NB4 (cell line): ENCODE measurements around the gene FOXP4.
A peak's percentile ranks its signal among the peaks of the same experiment; 100 is the strongest.

Experiments used
- DNase-seq: peaks from one replicate; pipeline ENCODE4 v3.0.0; 2010; ENCODE audit warnings: low read depth
- H3K4me3 ChIP-seq: one replicate; pipeline ENCODE4 v1.5.1; 2011; ENCODE audit warnings: mild to moderate bottlenecking, low read depth, low read length, moderate library complexity
- CTCF ChIP-seq: IDR thresholded peaks from one replicate; pipeline ENCODE4 v1.5.1; 2012; ENCODE audit warnings: low read depth, low read length
- MYC ChIP-seq: IDR thresholded peaks from 2 replicates; pipeline ENCODE4 v1.6.1; 2011; ENCODE audit warnings: low read depth, low read length
- POLR2A ChIP-seq: IDR thresholded peaks from 2 replicates; pipeline ENCODE4 v1.6.1; 2011; ENCODE audit warnings: mild to moderate bottlenecking; ENCODE audit not compliant: insufficient read length; ENCODE audit errors: extremely low read depth
- TF ChIP-seq, protein P1 (sequence below): IDR thresholded peaks from 2 replicates; pipeline ENCODE4 v1.6.1; 2011; ENCODE audit warnings: low read depth, low read length

FOXP4 gene

DNA sequence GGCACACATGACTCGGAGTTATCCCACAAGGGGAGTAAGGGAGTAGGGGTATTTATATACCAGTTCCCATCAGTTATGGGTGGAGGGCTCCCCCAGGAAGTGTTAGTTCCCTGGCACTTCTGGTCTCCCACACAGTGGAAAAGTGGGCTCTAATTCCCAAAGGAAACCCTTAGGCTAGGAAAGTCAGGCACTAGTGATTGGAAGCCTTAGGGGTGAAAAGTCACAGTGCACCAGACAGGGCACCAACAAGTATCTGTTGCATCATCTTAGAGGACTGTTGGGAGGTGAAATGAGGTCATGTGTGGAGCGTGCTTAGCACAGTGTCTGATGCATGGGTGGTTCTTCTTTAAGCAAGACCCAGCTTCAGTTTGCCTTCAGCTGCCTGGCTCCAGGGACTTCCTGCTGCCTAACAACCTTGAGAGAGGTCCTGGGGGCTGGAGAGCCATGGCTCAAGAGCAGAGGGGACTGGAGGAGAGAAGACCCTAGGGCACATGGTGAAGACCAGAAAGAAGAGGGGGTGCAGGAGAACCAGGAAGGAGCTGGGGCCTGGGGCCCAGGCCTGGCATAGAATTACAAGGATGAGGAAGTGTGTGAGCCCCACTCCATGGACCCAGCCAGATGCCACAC is 7.5 kb upstream of the FOXP4 start:
- TF ChIP-seq POLR2A (no peak), MYC (peak; percentile 95)
- TF ChIP-seq, protein P1, sequence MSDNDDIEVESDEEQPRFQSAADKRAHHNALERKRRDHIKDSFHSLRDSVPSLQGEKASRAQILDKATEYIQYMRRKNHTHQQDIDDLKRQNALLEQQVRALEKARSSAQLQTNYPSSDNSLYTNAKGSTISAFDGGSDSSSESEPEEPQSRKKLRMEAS: peak; percentile 87
- peak overlapping the region; percentile 3 for H3K4me3 ChIP-seq
- DNase-seq: peak; percentile 95

DNA sequence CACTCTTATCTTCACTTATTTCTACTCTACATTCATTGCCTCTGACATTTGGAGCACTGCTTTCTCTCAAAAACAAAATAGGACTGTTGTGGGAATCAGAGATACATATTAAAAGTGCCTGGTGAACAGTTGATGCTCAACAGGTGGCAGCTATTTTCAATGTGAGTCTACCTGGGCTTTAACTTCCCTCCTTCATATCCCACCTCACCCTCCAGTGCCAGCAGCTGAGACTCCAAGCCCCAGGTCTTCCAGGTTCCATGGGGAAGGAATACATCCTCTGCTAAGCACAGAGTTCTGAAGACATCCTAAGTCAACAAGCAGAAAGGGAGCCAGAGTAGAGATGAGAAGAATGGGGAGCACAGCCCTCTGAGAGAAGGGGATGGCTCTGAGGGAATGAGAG is 7.0 kb upstream of the FOXP4 start:
- TF ChIP-seq, protein P1: no peak
- no peak for TF ChIP-seq CTCF
- TF ChIP-seq POLR2A: no peak
- DNase-seq: no peak
- H3K4me3 ChIP-seq: peak overlapping the region; percentile 3

- no peak for TF ChIP-seq POLR2A
- DNase-seq: no peak
- no peak overlapping the region for H3K4me3 ChIP-seq
Measured at GRCh38 chr6:41541364-41541763, 4.8 kb upstream of the FOXP4 start.

GRCh38 chr6:41543087-41543486 is 3.1 kb upstream of the FOXP4 start:
- H3K4me3 ChIP-seq: no peak overlapping the region
- no peak for DNase-seq
- no peak for TF ChIP-seq MYC
- TF ChIP-seq, protein P1: no peak
- TF ChIP-seq CTCF: no peak
- no peak for TF ChIP-seq POLR2A

- TF ChIP-seq, protein P1: no peak
- TF ChIP-seq CTCF (no peak), POLR2A (no peak), MYC (no peak)
- DNase-seq: no peak
- peak overlapping the region; percentile 82 for H3K4me3 ChIP-seq
Measured at GRCh38 chr6:41545247-41545702, 906 bp upstream of the FOXP4 start.

DNA sequence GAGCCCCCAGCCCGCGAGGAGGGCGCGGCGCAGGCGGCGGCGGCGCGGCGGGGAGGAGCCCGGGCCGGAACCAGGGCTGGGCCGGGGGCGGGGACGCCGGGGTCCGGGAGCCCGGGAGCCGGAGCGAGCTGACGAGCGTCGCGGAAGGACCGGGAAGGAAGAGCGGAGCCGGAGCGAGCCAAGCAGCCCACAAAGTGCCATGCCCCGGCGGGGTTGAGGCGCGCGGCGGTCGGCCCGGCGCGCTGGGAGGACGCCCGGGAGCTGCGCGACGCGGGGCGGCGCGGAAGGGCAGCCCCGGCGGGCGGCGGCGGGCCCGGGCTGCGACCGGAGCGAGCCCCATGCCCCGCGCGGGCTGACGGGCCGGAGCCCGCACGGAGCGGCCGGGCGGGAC is 289 bp downstream of the FOXP4 start:
- TF ChIP-seq, protein P1: no peak
- TF ChIP-seq POLR2A (no peak), CTCF (no peak), MYC (no peak)
- DNase-seq: no peak
- H3K4me3 ChIP-seq: peak overlapping the region; percentile 40
